HG03045 (cell line): Measurements from ENCODE around the gene LRRC4C.

Experiments used
- ATAC-seq: cut with Tn5 transposase; IDR thresholded peaks from one replicate; pipeline ENCODE4 v1.9.1; 2021; ENCODE audit warnings: mild to moderate bottlenecking, moderate library complexity; ENCODE audit not compliant: unreplicated experiment

The LRRC4C gene

GRCh38 chr11:41274831-41275230 is 184.6 kb downstream of the LRRC4C start:
- no peak for ATAC-seq

GRCh38 chr11:41273908-41274307 is 185.5 kb downstream of the LRRC4C start:
- ATAC-seq: no peak

GRCh38 chr11:41267451-41267850 is 192.0 kb downstream of the LRRC4C start:
- no peak for ATAC-seq

GRCh38 chr11:41256041-41256440 is 203.4 kb downstream of the LRRC4C start:
- ATAC-seq: no peak

GRCh38 chr11:41254966-41255365 is 204.5 kb downstream of the LRRC4C start:
- ATAC-seq: no peak

- ATAC-seq: no peak
Measured at GRCh38 chr11:41250408-41250935, 209.0 kb downstream of the LRRC4C start.

- ATAC-seq: no peak
Measured at GRCh38 chr11:41247621-41248020, 211.8 kb downstream of the LRRC4C start.

GRCh38 chr11:41246399-41246745 is 213.1 kb downstream of the LRRC4C start:
- no peak for ATAC-seq

- ATAC-seq: no peak
Measured at GRCh38 chr11:41245704-41246398, 213.6 kb downstream of the LRRC4C start.

- no peak for ATAC-seq
Measured at GRCh38 chr11:41245184-41245583, 214.3 kb downstream of the LRRC4C start.

- ATAC-seq: no peak
Measured at GRCh38 chr11:41237382-41237781, 222.1 kb downstream of the LRRC4C start.

- no peak for ATAC-seq
Measured at GRCh38 chr11:41235668-41236067, 223.8 kb downstream of the LRRC4C start.

- ATAC-seq: no peak
Measured at GRCh38 chr11:41225856-41226633, 233.4 kb downstream of the LRRC4C start.

GRCh38 chr11:41222236-41222635 is 237.2 kb downstream of the LRRC4C start:
- no peak for ATAC-seq

GRCh38 chr11:41206388-41206787 is 253.1 kb downstream of the LRRC4C start:
- no peak for ATAC-seq

GRCh38 chr11:41201156-41201555 is 258.3 kb downstream of the LRRC4C start:
- no peak for ATAC-seq

- ATAC-seq: no peak
Measured at GRCh38 chr11:41190437-41191082, 268.9 kb downstream of the LRRC4C start.

GRCh38 chr11:41189701-41190436 is 269.6 kb downstream of the LRRC4C start:
- ATAC-seq: no peak

GRCh38 chr11:41177791-41178190 is 281.7 kb downstream of the LRRC4C start:
- ATAC-seq: no peak

GRCh38 chr11:41175304-41175972 is 284.0 kb downstream of the LRRC4C start:
- ATAC-seq: no peak
